SW480 (cell line): ENCODE measurements around the gene NARF.
"Not testable (repeated sequence)": the region's sequence is repeated elsewhere in the genome, so short reads cannot be mapped to it uniquely, and the experiment has no call there.

Source experiments
- DNase-seq: peaks from one replicate; pipeline ENCODE4 v3.0.0-alpha.2; 2016; ENCODE audit warnings: low spot score

NARF gene

GRCh38 chr17:82446124-82446523 lies 12.4 kb upstream of the NARF start:
- DNase-seq = no peak

- no peak for DNase-seq
These were observed 11.9 kb upstream of the NARF start for GRCh38 chr17:82446649-82447048.

GRCh38 chr17:82447876-82448275 lies 10.7 kb upstream of the NARF start:
- DNase-seq = no peak

- DNase-seq = no peak
These were observed 9.2 kb upstream of the NARF start for GRCh38 chr17:82449131-82449882.

- no peak for DNase-seq
These were observed 8.6 kb upstream of the NARF start for GRCh38 chr17:82449883-82450356.

GRCh38 chr17:82450357-82451106 lies 8.0 kb upstream of the NARF start, which contains the start of gene CYBC1:
TSS of gene CYBC1 (minus strand) at chr17:82450752. CDS start at chr17:82449254, 1,498 bp downstream.
- peak; percentile 87 for DNase-seq

GRCh38 chr17:82452162-82452561 lies 6.4 kb upstream of the NARF start:
- DNase-seq = no peak

- not testable (repeated sequence) for DNase-seq
These were observed 5.4 kb upstream of the NARF start for GRCh38 chr17:82453151-82453550.

- DNase-seq = not testable (repeated sequence)
These were observed 4.8 kb upstream of the NARF start for GRCh38 chr17:82453706-82454105.

GRCh38 chr17:82457073-82457928 lies 1.2 kb upstream of the NARF start:
- DNase-seq = no peak

- no peak for DNase-seq
These were observed 687 bp upstream of the NARF start for GRCh38 chr17:82457929-82458178.

- DNase-seq = peak; percentile 33
These were observed 414 bp downstream of the NARF start for GRCh38 chr17:82458885-82459424.

- DNase-seq = not testable (repeated sequence)
These were observed 1.4 kb downstream of the NARF start for GRCh38 chr17:82459936-82460335.

- DNase-seq = no peak
These were observed 3.4 kb downstream of the NARF start for GRCh38 chr17:82461827-82462524.

- DNase-seq = no peak
These were observed 4.8 kb downstream of the NARF start for GRCh38 chr17:82463391-82463790.

GRCh38 chr17:82463925-82464566 lies 5.5 kb downstream of the NARF start:
- DNase-seq = no peak

GRCh38 chr17:82464567-82464929 lies 6.0 kb downstream of the NARF start:
- no peak for DNase-seq

GRCh38 chr17:82465023-82465603 lies 6.6 kb downstream of the NARF start:
- no peak for DNase-seq

- DNase-seq = no peak
These were observed 10.2 kb downstream of the NARF start for GRCh38 chr17:82468692-82469091.

- no peak for DNase-seq
These were observed 11.5 kb downstream of the NARF start for GRCh38 chr17:82470065-82470464.
